Parathyroid adenoma (tissue), 2 donors: ENCODE data around the gene CITED2.

Source experiments
- H2AFZ ChIP-seq: fragments of 300-600 bp; sonication (generic); one replicate; pipeline ENCODE4 v1.7.0; 2017; ENCODE audit warnings: antibody characterized with exemption, mild to moderate bottlenecking
- H3K27ac ChIP-seq: fragments of 300-600 bp; sonication (generic); one replicate; pipeline ENCODE4 v1.7.0; 2017
- H3K27me3 ChIP-seq: fragments of 300-600 bp; sonication (generic); one replicate; pipeline ENCODE4 v1.7.0; 2017; ENCODE audit warnings: low read length; ENCODE audit not compliant: control insufficient read depth, insufficient read depth
- H3K36me3 ChIP-seq: fragments of 300-600 bp; sonication (generic); one replicate; pipeline ENCODE4 v1.7.0; 2017; ENCODE audit warnings: low read length; ENCODE audit not compliant: control insufficient read depth, insufficient read depth
- H3K4me1 ChIP-seq: fragments of 300-600 bp; sonication (generic); one replicate; pipeline ENCODE4 v1.7.0; 2017; ENCODE audit warnings: control low read depth
- H3K4me2 ChIP-seq: fragments of 300-600 bp; sonication (generic); one replicate; pipeline ENCODE4 v1.7.0; 2017; ENCODE audit warnings: low read length
- H3K4me3 ChIP-seq: fragments of 300-600 bp; sonication (generic); one replicate; pipeline ENCODE4 v1.7.0; 2017; ENCODE audit warnings: low read depth, low read length
- H3K79me2 ChIP-seq: fragments of 300-600 bp; sonication (generic); one replicate; pipeline ENCODE4 v1.7.0; 2017; ENCODE audit warnings: control low read depth
- H3K9ac ChIP-seq: fragments of 300-600 bp; sonication (generic); one replicate; pipeline ENCODE4 v1.7.0; 2017; ENCODE audit warnings: mild to moderate bottlenecking
- H3K9me3 ChIP-seq: fragments of 300-600 bp; sonication (generic); one replicate; pipeline ENCODE4 v1.7.0; 2017; ENCODE audit warnings: low read length; ENCODE audit not compliant: control insufficient read depth
- TF ChIP-seq, protein P1 (sequence below): fragments of 300-600 bp; sonication (generic); IDR thresholded peaks from one replicate; pipeline ENCODE4 v1.7.0; 2017; ENCODE audit warnings: antibody characterized with exemption, mild to moderate bottlenecking
- donor health status: primary hyperparathyroidism.

CITED2 gene

DNA sequence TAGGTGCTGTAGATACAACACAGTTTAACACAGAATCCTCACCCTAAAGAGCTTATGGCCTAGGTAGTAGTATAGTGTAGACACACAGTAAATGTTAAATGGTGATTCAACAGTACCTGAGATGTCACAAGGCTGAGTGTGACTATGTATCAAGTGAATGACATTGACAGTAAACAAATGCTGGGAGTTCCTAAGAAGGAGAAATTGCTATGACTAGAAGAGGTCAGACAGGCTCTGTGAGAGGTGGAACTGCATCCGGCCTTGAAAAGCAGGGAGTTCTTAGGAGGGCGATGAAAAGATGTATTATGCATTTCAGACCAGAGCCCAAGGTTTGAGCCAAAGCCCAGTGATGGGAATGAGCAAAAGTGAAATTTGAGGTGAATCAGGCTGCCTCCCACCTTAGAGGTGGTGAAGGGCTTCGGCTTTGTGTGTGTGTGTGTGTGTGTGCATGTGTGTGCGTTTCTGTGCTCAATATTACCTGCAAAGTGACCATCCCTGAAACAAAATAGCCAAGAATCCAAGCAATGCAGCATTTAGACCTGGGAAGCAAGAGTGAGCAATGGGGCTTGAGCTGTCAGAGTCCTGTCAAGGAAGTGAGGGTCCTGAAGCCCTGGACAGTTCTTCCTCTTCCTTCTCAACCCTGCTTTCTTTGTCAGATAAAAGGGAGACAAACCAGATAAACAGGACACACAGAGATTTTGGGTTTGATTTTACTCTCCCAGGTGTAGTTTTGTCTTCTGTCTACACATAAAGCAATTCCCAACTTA, 32.3 kb upstream of the CITED2 start:
- no peaks in the 10 kb centered on the region for H3K9me3 ChIP-seq
- H3K27ac ChIP-seq = peak overlapping the region; percentile 26
- peaks cover 8% of the 10 kb centered on the region for H3K4me1 ChIP-seq
- H3K9ac ChIP-seq = no peak overlapping the region
- no peaks in the 10 kb centered on the region for H3K79me2 ChIP-seq
- H2AFZ ChIP-seq = peak overlapping the region; percentile 53
- H3K4me2 ChIP-seq = no peak overlapping the region
- H3K4me3 ChIP-seq = no peak overlapping the region
- no peaks in the 10 kb centered on the region for H3K36me3 ChIP-seq
- H3K27me3 ChIP-seq = no peaks in the 10 kb centered on the region
- TF ChIP-seq, protein P1, sequence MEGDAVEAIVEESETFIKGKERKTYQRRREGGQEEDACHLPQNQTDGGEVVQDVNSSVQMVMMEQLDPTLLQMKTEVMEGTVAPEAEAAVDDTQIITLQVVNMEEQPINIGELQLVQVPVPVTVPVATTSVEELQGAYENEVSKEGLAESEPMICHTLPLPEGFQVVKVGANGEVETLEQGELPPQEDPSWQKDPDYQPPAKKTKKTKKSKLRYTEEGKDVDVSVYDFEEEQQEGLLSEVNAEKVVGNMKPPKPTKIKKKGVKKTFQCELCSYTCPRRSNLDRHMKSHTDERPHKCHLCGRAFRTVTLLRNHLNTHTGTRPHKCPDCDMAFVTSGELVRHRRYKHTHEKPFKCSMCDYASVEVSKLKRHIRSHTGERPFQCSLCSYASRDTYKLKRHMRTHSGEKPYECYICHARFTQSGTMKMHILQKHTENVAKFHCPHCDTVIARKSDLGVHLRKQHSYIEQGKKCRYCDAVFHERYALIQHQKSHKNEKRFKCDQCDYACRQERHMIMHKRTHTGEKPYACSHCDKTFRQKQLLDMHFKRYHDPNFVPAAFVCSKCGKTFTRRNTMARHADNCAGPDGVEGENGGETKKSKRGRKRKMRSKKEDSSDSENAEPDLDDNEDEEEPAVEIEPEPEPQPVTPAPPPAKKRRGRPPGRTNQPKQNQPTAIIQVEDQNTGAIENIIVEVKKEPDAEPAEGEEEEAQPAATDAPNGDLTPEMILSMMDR = no peak

DNA sequence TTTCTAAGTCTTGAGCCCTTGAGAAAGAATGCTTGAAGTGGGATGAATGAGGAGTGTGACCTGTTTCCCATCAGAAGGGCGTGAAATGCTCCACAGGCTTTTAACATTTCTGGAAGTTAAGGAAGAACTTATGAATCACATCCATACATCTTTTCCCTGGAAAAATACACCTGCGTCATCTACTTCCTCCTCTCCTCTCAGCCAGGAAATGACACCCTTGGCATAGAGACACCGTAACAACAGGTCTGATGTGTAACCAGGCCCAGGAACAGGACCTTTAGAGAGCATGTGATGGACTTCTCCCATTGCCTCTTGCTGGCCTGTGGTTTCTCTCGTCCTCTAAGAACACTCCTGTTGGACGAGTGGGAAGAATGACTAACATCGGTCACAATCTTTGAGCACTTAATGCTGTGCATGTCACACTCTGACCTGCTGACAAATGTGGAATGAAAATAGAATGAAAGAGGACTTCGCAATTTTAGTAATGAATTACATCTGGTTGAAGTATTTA, 28.5 kb upstream of the CITED2 start:
- no peaks in the 10 kb centered on the region for H3K9me3 ChIP-seq
- H3K27ac ChIP-seq = no peak overlapping the region

DNA sequence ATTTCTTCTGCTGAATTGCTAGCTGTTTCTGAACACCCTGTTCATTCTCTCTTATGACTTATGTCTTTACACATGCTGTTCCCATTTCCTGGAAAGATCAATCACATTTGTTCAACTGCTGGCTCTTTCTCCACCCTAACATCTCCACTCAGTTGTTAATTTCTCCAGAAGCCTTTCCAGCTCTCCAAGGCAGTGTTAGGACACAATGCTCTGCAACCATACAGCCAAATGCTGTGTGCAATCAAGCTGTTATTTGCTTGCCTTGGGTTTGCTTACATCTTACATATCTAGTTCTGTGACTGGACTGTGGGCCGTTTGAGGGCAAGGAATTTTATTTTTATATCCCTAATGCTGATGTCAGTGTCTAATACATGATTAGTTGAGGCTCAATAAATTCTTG, 24.2 kb upstream of the CITED2 start:
- Histone ChIP-seq H3K36me3 (no peaks in the 10 kb centered on the region), H2AFZ (peak overlapping the region; percentile 20), H3K9ac (no peak overlapping the region), H3K4me1 (no peaks in the 10 kb centered on the region), H3K79me2 (no peaks in the 10 kb centered on the region), H3K27ac (no peak overlapping the region), H3K27me3 (no peaks in the 10 kb centered on the region), H3K9me3 (no peaks in the 10 kb centered on the region), H3K4me3 (no peak overlapping the region), H3K4me2 (no peak overlapping the region)
- TF ChIP-seq, protein P1 = no peak

More for the DNA sequence above, 28.5 kb upstream of the CITED2 start:
- TF ChIP-seq, protein P1 = no peak
- no peak overlapping the region for H2AFZ ChIP-seq
- H3K27me3 ChIP-seq = no peaks in the 10 kb centered on the region
- H3K4me3 ChIP-seq = no peak overlapping the region
- no peak overlapping the region for H3K9ac ChIP-seq
- no peaks in the 10 kb centered on the region for H3K79me2 ChIP-seq
- H3K4me1 ChIP-seq = peaks cover 8% of the 10 kb centered on the region
- H3K36me3 ChIP-seq = no peaks in the 10 kb centered on the region
- no peak overlapping the region for H3K4me2 ChIP-seq

DNA sequence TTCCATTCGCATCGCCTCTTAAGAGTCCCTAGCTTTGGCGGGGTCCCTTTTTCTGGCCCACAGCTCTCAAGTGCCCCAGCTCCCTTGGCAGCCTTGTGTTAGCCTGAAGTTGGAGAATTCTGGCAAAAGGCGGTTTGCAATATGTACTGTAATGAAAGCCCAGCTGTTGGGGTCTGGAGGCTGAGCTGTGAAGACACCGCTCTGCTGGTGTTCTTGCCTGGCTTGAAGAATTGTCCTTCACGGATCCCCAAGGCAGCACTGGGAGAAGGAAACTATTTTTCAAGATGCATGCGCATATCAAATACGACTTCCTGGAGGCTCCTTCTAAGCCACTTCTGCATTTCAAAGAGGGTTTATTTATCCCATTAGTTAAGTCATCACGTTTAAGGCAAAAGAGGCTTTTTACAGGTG, 21.4 kb upstream of the CITED2 start:
- H3K4me3 ChIP-seq = no peak overlapping the region
- H3K4me2 ChIP-seq = no peak overlapping the region
- no peak overlapping the region for H3K27ac ChIP-seq
- no peak overlapping the region for H2AFZ ChIP-seq
- H3K9me3 ChIP-seq = no peaks in the 10 kb centered on the region
- TF ChIP-seq, protein P1 = no peak
- no peaks in the 10 kb centered on the region for H3K27me3 ChIP-seq
- H3K9ac ChIP-seq = no peak overlapping the region
- H3K4me1 ChIP-seq = no peaks in the 10 kb centered on the region
- H3K79me2 ChIP-seq = no peaks in the 10 kb centered on the region
- no peaks in the 10 kb centered on the region for H3K36me3 ChIP-seq

DNA sequence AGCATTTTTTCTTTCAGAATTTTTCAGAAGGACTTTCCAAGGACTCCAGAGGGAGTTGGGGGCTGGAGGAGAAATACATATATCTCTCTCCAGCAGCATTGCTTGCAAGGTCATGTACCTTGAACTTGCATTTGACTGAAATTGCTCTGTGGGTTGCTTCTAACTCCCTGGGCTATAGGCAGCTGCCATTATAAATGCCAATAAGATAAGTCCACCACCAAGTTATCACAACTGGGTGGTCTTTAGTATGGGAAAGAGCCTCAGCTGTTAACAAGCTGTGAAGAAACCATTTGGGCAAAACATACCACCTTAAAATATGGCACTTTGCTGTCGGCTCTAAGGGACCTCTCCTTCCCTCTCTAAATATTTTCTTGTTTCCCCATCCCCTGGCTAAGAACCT, 20.9 kb upstream of the CITED2 start:
- Histone ChIP-seq H3K36me3 (no peaks in the 10 kb centered on the region), H3K27me3 (no peaks in the 10 kb centered on the region), H3K9ac (no peak overlapping the region), H3K4me2 (no peak overlapping the region), H3K79me2 (no peaks in the 10 kb centered on the region), H2AFZ (no peak overlapping the region), H3K9me3 (no peaks in the 10 kb centered on the region), H3K27ac (no peak overlapping the region), H3K4me1 (no peaks in the 10 kb centered on the region), H3K4me3 (no peak overlapping the region)
- TF ChIP-seq, protein P1 = no peak
